ENCODE measurements around the gene ERLEC1. TPM values are rescaled to one million over a fixed set of nuclear protein-coding genes. Genes with fewer than 3 reads are reported as not detected.

ERLEC1 gene
- total RNA-seq, 2 donors from 2014 or later, result 70.3 to 73.2 TPM

DNA sequence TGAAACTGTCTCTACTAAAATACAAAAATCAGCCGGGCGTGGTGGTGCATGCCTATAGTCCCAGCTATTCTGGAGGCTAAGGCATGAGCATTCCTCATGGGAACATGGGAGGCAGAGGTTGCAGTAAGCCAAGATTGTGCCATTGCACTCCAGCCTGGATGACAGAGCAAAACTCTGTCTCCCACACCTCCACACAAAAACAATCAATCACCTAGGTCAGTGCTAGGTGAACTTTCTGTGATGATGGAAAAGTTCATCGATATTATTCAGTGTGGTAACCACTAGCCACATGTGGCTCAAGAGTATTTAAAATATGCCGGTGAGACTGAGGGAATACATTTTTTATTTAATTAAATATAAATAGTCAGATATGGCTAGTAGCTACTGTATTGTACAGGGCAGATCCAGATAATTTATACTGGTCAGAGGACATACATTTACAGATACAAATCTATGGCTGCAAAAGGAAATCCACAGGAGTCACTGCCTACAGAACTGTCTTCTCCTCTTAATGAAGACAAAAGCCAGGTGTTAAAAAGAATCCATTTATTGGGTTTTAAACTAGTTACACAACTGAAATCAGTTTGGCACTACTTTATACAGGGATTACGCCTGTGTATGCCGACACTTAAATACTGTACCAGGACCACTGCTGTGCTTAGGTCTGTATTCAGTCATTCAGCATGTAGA lies 76.8 kb downstream of the ERLEC1 start:
- Histone ChIP-seq H3K4me3 (no peak overlapping the region), H3K4me1 (replicated peaks) (no peaks in the 10 kb centered on the region), H3K9me3 (no peaks in the 10 kb centered on the region), H3K27me3 (replicated peaks; ENCODE audit: insufficient read depth) (no peaks in the 10 kb centered on the region), H3K27ac (no peak overlapping the region), H3K36me3 (no peaks in the 10 kb centered on the region)
- no peak for TF ChIP-seq POLR2AphosphoS5 (IDR thresholded peaks at IDR 0.05)
- TF ChIP-seq, protein P1, sequence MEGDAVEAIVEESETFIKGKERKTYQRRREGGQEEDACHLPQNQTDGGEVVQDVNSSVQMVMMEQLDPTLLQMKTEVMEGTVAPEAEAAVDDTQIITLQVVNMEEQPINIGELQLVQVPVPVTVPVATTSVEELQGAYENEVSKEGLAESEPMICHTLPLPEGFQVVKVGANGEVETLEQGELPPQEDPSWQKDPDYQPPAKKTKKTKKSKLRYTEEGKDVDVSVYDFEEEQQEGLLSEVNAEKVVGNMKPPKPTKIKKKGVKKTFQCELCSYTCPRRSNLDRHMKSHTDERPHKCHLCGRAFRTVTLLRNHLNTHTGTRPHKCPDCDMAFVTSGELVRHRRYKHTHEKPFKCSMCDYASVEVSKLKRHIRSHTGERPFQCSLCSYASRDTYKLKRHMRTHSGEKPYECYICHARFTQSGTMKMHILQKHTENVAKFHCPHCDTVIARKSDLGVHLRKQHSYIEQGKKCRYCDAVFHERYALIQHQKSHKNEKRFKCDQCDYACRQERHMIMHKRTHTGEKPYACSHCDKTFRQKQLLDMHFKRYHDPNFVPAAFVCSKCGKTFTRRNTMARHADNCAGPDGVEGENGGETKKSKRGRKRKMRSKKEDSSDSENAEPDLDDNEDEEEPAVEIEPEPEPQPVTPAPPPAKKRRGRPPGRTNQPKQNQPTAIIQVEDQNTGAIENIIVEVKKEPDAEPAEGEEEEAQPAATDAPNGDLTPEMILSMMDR (IDR thresholded peaks at IDR 0.05), result no peak
- TF ChIP-seq POLR2A (IDR thresholded peaks at IDR 0.05), result no peak
- WGBS, result 94% methylated on average over 6 of the region's 6 CpGs
- DNase-seq (ENCODE audit: low spot score), result no peak
- intact Hi-C loops (cut with DNase I), result no loop called here

DNA sequence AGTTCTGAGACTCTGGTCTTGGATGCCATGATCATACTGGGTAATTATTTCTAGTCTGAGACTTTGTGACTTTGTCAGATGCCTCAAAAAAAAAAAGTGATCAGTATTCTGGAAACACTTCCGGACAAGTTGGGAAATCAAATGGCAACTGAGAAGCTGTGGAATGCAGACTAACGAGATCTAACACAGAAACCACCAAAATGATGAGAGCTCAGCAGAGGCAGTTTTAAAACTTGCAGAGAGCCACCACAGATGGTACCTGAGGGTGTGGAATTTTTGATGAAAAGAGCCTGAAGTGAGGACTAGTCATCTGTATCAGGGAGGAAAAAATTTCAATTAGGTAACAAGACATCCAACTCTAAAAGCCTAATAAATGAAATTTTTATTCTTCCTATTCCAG lies 78.4 kb downstream of the ERLEC1 start:
- DNase-seq (ENCODE audit: low spot score), result peak; percentile 7
- TF ChIP-seq, protein P1 (IDR thresholded peaks at IDR 0.05), result no peak
- TF ChIP-seq POLR2AphosphoS5 (IDR thresholded peaks at IDR 0.05), result peak; percentile 15
- Histone ChIP-seq H3K27ac (no peak overlapping the region), H3K36me3 (no peaks in the 10 kb centered on the region), H3K4me1 (replicated peaks) (no peaks in the 10 kb centered on the region), H3K27me3 (replicated peaks; ENCODE audit: insufficient read depth) (no peaks in the 10 kb centered on the region), H3K4me3 (no peak overlapping the region), H3K9me3 (no peaks in the 10 kb centered on the region)
- 66% methylated on average over 2 of the region's 2 CpGs for WGBS
- intact Hi-C loops (cut with DNase I), result no loop called here

DNA sequence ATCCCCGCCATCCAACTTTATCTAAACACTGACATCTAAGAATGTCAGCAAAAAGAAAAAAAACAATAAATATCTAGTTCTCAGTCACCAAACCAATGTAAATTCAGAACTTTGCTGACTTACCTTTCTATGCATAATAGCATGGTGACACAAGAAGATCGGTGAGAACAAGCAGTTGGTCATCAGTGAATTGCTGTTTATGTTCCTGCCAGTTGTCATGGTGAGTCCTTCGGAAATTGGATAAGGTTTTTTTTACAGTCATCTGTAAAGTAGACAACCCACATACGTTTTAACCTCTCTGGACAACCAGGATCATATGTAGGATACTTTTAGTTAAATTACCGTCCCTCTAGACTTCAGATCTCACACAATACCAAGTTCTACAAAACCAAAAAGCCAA lies 79.1 kb downstream of the ERLEC1 start:
- no peaks in the 10 kb centered on the region for H3K36me3 ChIP-seq
- no peak for TF ChIP-seq POLR2AphosphoS5 (IDR thresholded peaks at IDR 0.05)
- TF ChIP-seq, protein P1 (IDR thresholded peaks at IDR 0.05), result no peak
- TF ChIP-seq POLR2A (IDR thresholded peaks at IDR 0.05), result no peak

GRCh38 chr2:53867169-53867568 lies 80.3 kb downstream of the ERLEC1 start:
- no peaks in the 10 kb centered on the region for H3K4me1 ChIP-seq (replicated peaks)
- intact Hi-C loops (cut with DNase I), result no loop called here
- H3K36me3 ChIP-seq, result no peaks in the 10 kb centered on the region
- H3K27ac ChIP-seq, result no peak overlapping the region
- H3K4me3 ChIP-seq, result no peak overlapping the region
- DNase-seq (ENCODE audit: low spot score), result no peak
- no peaks in the 10 kb centered on the region for H3K9me3 ChIP-seq
- H3K27me3 ChIP-seq (replicated peaks; ENCODE audit: insufficient read depth), result no peaks in the 10 kb centered on the region
- TF ChIP-seq POLR2A (IDR thresholded peaks at IDR 0.05) (no peak), POLR2AphosphoS5 (IDR thresholded peaks at IDR 0.05) (no peak)
- TF ChIP-seq, protein P1 (IDR thresholded peaks at IDR 0.05), result no peak
- WGBS, result 97% methylated on average over 5 of the region's 5 CpGs

More for the DNA sequence above, 79.1 kb downstream of the ERLEC1 start:
- Histone ChIP-seq H3K27ac (no peak overlapping the region), H3K27me3 (replicated peaks; ENCODE audit: insufficient read depth) (no peaks in the 10 kb centered on the region), H3K4me3 (no peak overlapping the region), H3K4me1 (replicated peaks) (no peaks in the 10 kb centered on the region), H3K9me3 (no peaks in the 10 kb centered on the region)
- intact Hi-C loops (cut with DNase I), result no loop called here
- WGBS, result 89% methylated on average over 5 of the region's 5 CpGs
- no peak for DNase-seq (ENCODE audit: low spot score)

- no peaks in the 10 kb centered on the region for H3K36me3 ChIP-seq
- TF ChIP-seq POLR2AphosphoS5 (IDR thresholded peaks at IDR 0.05) (no peak), POLR2A (IDR thresholded peaks at IDR 0.05) (no peak)
- TF ChIP-seq, protein P1 (IDR thresholded peaks at IDR 0.05), result no peak
Observed at GRCh38 chr2:53867773-53868172, 80.9 kb downstream of the ERLEC1 start.

More at GRCh38 chr2:53867773-53868172, 80.9 kb downstream of the ERLEC1 start:
- intact Hi-C loops (cut with DNase I), result no loop called here
- H3K27ac ChIP-seq, result no peak overlapping the region
- DNase-seq (ENCODE audit: low spot score), result no peak
- no peak overlapping the region for H3K4me3 ChIP-seq
- WGBS, result 94% methylated on average over 2 of the region's 2 CpGs
- no peaks in the 10 kb centered on the region for H3K9me3 ChIP-seq
- no peaks in the 10 kb centered on the region for H3K27me3 ChIP-seq (replicated peaks; ENCODE audit: insufficient read depth)
- no peaks in the 10 kb centered on the region for H3K4me1 ChIP-seq (replicated peaks)

All from prostate gland (tissue), 2 donors.